Muscle of leg (tissue), 11 donors: ENCODE results near the gene HOGA1. TPM values are rescaled to one million over a fixed set of nuclear protein-coding genes. Genes with fewer than 3 reads are reported as not detected.
"Not testable (repeated sequence)": the region's sequence is repeated elsewhere in the genome, so short reads cannot be mapped to it uniquely, and the experiment has no call there.

ENCODE experiments used
- DNase-seq: peaks from one replicate; pipeline ENCODE4 v3.0.0; 2013
- H3K27ac ChIP-seq: one replicate; pipeline ENCODE4 v1.5.1; 2013; ENCODE audit warnings: mild to moderate bottlenecking, low read length, control low read depth
- H3K27me3 ChIP-seq: one replicate; pipeline ENCODE4 v1.6.1; 2013; ENCODE audit warnings: low read length; ENCODE audit not compliant: control insufficient read depth, insufficient read depth
- H3K36me3 ChIP-seq: one replicate; pipeline ENCODE4 v1.6.1; 2013; ENCODE audit warnings: low read length; ENCODE audit not compliant: control insufficient read depth, insufficient read depth
- H3K4me1 ChIP-seq: one replicate; pipeline ENCODE4 v1.6.1; 2013; ENCODE audit warnings: low read length; ENCODE audit not compliant: control insufficient read depth, insufficient read depth
- H3K4me3 ChIP-seq: one replicate; pipeline ENCODE4 v1.5.1; 2013; ENCODE audit warnings: low read length, control low read depth
- H3K9me3 ChIP-seq: replicated peaks from 2 replicates; pipeline ENCODE4 v1.6.1; 2013; ENCODE audit warnings: low read depth, low read length; ENCODE audit not compliant: control insufficient read depth
- WGBS: methylation state at CpG from one replicate; pipeline ENCODE4 v1.1.5; 2013; ENCODE audit warnings: missing lambda C conversion rate; ENCODE audit not compliant: insufficient coverage; 5-methylcytosine and 5-hydroxymethylcytosine counted together
- polyA plus RNA-seq, 8 donors: library from polyadenylated mRNA; unstranded; fragments of 120-200 nt; gene quantifications; one replicate each; pipeline versions ENCODE4 v1.2.1 to v1.2.3, GENCODE V29; 2013; ENCODE audit warnings: inconsistent platforms in 1 of 8, low replicate concordance in 1 of 8; ENCODE audit not compliant: insufficient read length in 8 of 8, insufficient read depth in 1 of 8
- total RNA-seq: library from RNA; stranded (reverse); fragments of 120-200 nt; gene quantifications from one replicate; pipeline ENCODE4 v1.2.4, GENCODE V29; 2013

HOGA1 gene
- total and polyA plus RNA-seq, 9 donors = 0.41 to 1.0 (median 0.76) TPM

DNA sequence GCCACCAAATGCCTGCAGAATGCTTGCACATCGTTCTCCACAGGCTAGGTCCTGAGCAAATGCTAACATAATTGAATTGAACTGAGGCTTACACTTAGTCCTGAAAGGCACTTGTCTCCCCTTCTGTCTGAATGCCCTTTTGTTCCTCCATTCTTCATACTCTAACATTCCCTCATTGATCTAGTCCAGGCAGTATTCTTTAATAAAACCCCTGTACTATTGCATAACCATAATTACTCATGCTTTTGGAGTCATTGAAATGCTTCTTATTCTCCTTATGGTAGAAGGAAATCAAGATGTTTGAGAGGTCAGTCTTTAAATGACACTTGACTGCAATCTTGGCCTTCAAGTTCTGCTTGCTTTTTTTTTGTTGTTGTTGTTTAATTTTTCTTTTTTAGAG, 63.4 kb downstream of the HOGA1 start:
- Histone ChIP-seq H3K36me3 (peaks cover 32% of the 10 kb centered on the region), H3K4me3 (no peak overlapping the region), H3K27ac (no peak overlapping the region), H3K27me3 (no peaks in the 10 kb centered on the region), H3K4me1 (no peaks in the 10 kb centered on the region), H3K9me3 (no peaks in the 10 kb centered on the region)
- no peak for DNase-seq
- 67% methylated on average over 1 of the region's 1 CpG for WGBS

GRCh38 chr10:97648562-97649404, 64.6 kb downstream of the HOGA1 start:
- 88% methylated on average over 3 of the region's 5 CpGs for WGBS
- Histone ChIP-seq H3K4me1 (no peaks in the 10 kb centered on the region), H3K27me3 (no peaks in the 10 kb centered on the region), H3K36me3 (peaks cover 37% of the 10 kb centered on the region), H3K4me3 (no peak overlapping the region), H3K27ac (peak overlapping the region; percentile 0), H3K9me3 (no peaks in the 10 kb centered on the region)
- peak; percentile 75 for DNase-seq

DNA sequence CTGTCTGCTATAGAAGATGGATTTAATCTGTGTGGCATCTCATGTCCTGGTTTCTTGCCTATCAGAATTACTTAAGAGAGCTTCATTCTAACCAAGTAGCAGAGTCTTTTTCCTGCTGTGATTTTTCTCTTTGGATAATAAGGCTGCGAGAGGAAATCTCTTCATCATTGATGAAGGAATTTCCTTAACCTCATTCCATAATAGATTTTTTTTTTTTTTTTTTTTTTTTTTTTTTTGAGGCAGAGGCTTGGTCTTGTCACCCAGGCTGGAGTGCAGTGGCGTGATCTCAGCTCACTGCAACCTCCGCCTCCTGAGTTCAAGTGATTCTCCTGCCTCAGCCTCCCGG, 65.2 kb downstream of the HOGA1 start:
- H3K4me1 ChIP-seq, H3K27me3 ChIP-seq, DNase-seq, H3K9me3 ChIP-seq, H3K27ac ChIP-seq, H3K4me3 ChIP-seq: not testable (repeated sequence)
- peaks cover 38% of the 10 kb centered on the region for H3K36me3 ChIP-seq
- no CpG with 5 or more reads among the region's 4 CpGs for WGBS

- no peaks in the 10 kb centered on the region for H3K27me3 ChIP-seq
- H3K4me3 ChIP-seq = no peak overlapping the region
- peak; percentile 48 for DNase-seq
- 69% methylated on average over 2 of the region's 3 CpGs for WGBS
- no peak overlapping the region for H3K27ac ChIP-seq
- H3K36me3 ChIP-seq = peaks cover 31% of the 10 kb centered on the region
- H3K4me1 ChIP-seq = no peaks in the 10 kb centered on the region
- H3K9me3 ChIP-seq = no peaks in the 10 kb centered on the region
Measured at GRCh38 chr10:97650726-97651125, 66.5 kb downstream of the HOGA1 start.

GRCh38 chr10:97651773-97652172, 67.6 kb downstream of the HOGA1 start:
- no peaks in the 10 kb centered on the region for H3K9me3 ChIP-seq
- no peaks in the 10 kb centered on the region for H3K27me3 ChIP-seq
- no peak overlapping the region for H3K27ac ChIP-seq
- 100% methylated on average over 2 of the region's 3 CpGs for WGBS
- no peak overlapping the region for H3K4me3 ChIP-seq
- H3K36me3 ChIP-seq = peaks cover 41% of the 10 kb centered on the region
- no peaks in the 10 kb centered on the region for H3K4me1 ChIP-seq
- no peak for DNase-seq

GRCh38 chr10:97656777-97657176, 72.6 kb downstream of the HOGA1 start:
- 100% methylated on average over 3 of the region's 5 CpGs for WGBS
- no peak overlapping the region for H3K4me3 ChIP-seq
- no peaks in the 10 kb centered on the region for H3K4me1 ChIP-seq
- H3K36me3 ChIP-seq = peaks cover 31% of the 10 kb centered on the region
- H3K9me3 ChIP-seq = no peaks in the 10 kb centered on the region
- H3K27me3 ChIP-seq = no peaks in the 10 kb centered on the region
- H3K27ac ChIP-seq = no peak overlapping the region
- DNase-seq = no peak

- Histone ChIP-seq H3K9me3 (no peaks in the 10 kb centered on the region), H3K36me3 (peaks cover 19% of the 10 kb centered on the region), H3K4me1 (no peaks in the 10 kb centered on the region), H3K27me3 (no peaks in the 10 kb centered on the region), H3K4me3 (no peak overlapping the region), H3K27ac (no peak overlapping the region)
- no CpG with 5 or more reads among the region's 1 CpG for whole genome bisulfite sequencing
- DNase-seq = no peak
Measured at GRCh38 chr10:97659589-97659988, 75.4 kb downstream of the HOGA1 start.

Other genes with a start within 250 kb of the HOGA1 start
- 5.3 TPM for gene FRAT2, start 249.7 kb upstream of the HOGA1 start, total RNA-seq
- gene FRAT2, start 249.7 kb upstream of the HOGA1 start, polyA plus RNA-seq = 1 to 10 TPM; 3.6 to 5.0 (median 4.3) TPM
- gene RRP12, start 183.0 kb upstream of the HOGA1 start, total RNA-seq = 14.3 TPM
- 10 to 100 TPM; 19.1 to 26.0 (median 21.6) TPM for gene RRP12, start 183.0 kb upstream of the HOGA1 start, polyA plus RNA-seq
- gene PGAM1, start 158.2 kb upstream of the HOGA1 start, total RNA-seq = 102 TPM
- 100 to 1,000 TPM; 103 to 160 (median 113) TPM for gene PGAM1, start 158.2 kb upstream of the HOGA1 start, polyA plus RNA-seq
- gene EXOSC1, start 138.4 kb upstream of the HOGA1 start, total RNA-seq = 30.2 TPM
- 10 to 100 TPM; 24.1 to 32.2 (median 29.8) TPM for gene EXOSC1, start 138.4 kb upstream of the HOGA1 start, polyA plus RNA-seq
- gene ZDHHC16, start 138.2 kb upstream of the HOGA1 start, total RNA-seq = 27.8 TPM
- gene ZDHHC16, start 138.2 kb upstream of the HOGA1 start, polyA plus RNA-seq = 10 to 100 TPM; 26.8 to 34.6 (median 31.5) TPM
- 51.9 TPM for gene MMS19, start 86.0 kb upstream of the HOGA1 start, total RNA-seq
- 10 to 100 TPM; 57.6 to 70.8 (median 65.1) TPM for gene MMS19, start 86.0 kb upstream of the HOGA1 start, polyA plus RNA-seq
- 10.6 TPM for gene UBTD1, start 85.5 kb upstream of the HOGA1 start, total RNA-seq
- 10 to 100 TPM; 13.0 to 18.9 (median 14.8) TPM for gene UBTD1, start 85.5 kb upstream of the HOGA1 start, polyA plus RNA-seq
- 27.6 TPM for gene ANKRD2, start 11.6 kb upstream of the HOGA1 start, total RNA-seq
- gene ANKRD2, start 11.6 kb upstream of the HOGA1 start, polyA plus RNA-seq = 10 to 100 TPM in 6 of 8 donors, 1 to 10 TPM in 2; 6.4 to 34.6 (median 16.1) TPM
- not detected for gene C10orf62, start 5.3 kb downstream of the HOGA1 start, total RNA-seq
- gene C10orf62, start 5.3 kb downstream of the HOGA1 start, polyA plus RNA-seq = under 1 TPM in 1 of 8 donors, not detected in 7; 0.14 TPM
- gene MORN4, start 49.1 kb downstream of the HOGA1 start, total RNA-seq = 3.8 TPM
- 1 to 10 TPM; 4.4 to 7.6 (median 5.5) TPM for gene MORN4, start 49.1 kb downstream of the HOGA1 start, polyA plus RNA-seq
- 6.7 TPM for gene PI4K2A, start 56.3 kb downstream of the HOGA1 start, total RNA-seq
- gene PI4K2A, start 56.3 kb downstream of the HOGA1 start, polyA plus RNA-seq = 10 to 100 TPM in 3 of 8 donors, 1 to 10 TPM in 5; 7.7 to 12.0 (median 9.9) TPM
- gene AVPI1, start 102.9 kb downstream of the HOGA1 start, total RNA-seq = 6.0 TPM
- gene AVPI1, start 102.9 kb downstream of the HOGA1 start, polyA plus RNA-seq = 10 to 100 TPM in 1 of 8 donors, 1 to 10 TPM in 7; 3.2 to 10.2 (median 6.1) TPM
- 27.6 TPM for gene MARVELD1, start 129.3 kb downstream of the HOGA1 start, total RNA-seq
- gene MARVELD1, start 129.3 kb downstream of the HOGA1 start, polyA plus RNA-seq = 10 to 100 TPM; 39.0 to 86.3 (median 54.1) TPM
- gene ZFYVE27, start 152.7 kb downstream of the HOGA1 start, total RNA-seq = 10.7 TPM
- gene ZFYVE27, start 152.7 kb downstream of the HOGA1 start, polyA plus RNA-seq = 10 to 100 TPM in 6 of 8 donors, 1 to 10 TPM in 2; 9.3 to 19.8 (median 12.7) TPM
- gene SFRP5, start 187.6 kb downstream of the HOGA1 start, total RNA-seq = 0.75 TPM
- gene SFRP5, start 187.6 kb downstream of the HOGA1 start, polyA plus RNA-seq = 1 to 10 TPM in 6 of 8 donors, under 1 TPM in 2; 0.84 to 2.5 (median 1.6) TPM